Suppressor macrophage (primary cell): ENCODE data around the gene KPNA1.
A peak's percentile ranks its signal among the peaks of the same experiment; 100 is the strongest.

ENCODE experiments used
- DNase-seq, 4 experiments: peaks; one replicate each; pipeline ENCODE4 v3.0.0-alpha.2; 2020 to 2022

KPNA1 gene

GRCh38 chr3:122382888-122383666 lies 131.7 kb downstream of the KPNA1 start, which contains the start of gene MIX23:
TSS of gene MIX23 (minus strand) at chr3:122383231. CDS start at chr3:122383224, 7 bp downstream.
- peak; percentile 87 to 93 (median 90) for DNase-seq

GRCh38 chr3:122377975-122378374 lies 136.8 kb downstream of the KPNA1 start:
- peak; percentile 14 to 58 (median 36) for DNase-seq

GRCh38 chr3:122374034-122374433 lies 140.7 kb downstream of the KPNA1 start:
- no peak for DNase-seq
